HCT116 (cell line): ENCODE results near the gene OR11A1.

Experiments
- ATF3 ChIP-seq: IDR thresholded peaks from 2 replicates; pipeline ENCODE4 v1.6.1; 2012
- CEBPB ChIP-seq: IDR thresholded peaks from 2 replicates; pipeline ENCODE4 v1.6.1; 2012; ENCODE audit warnings: low read depth
- CTCF ChIP-seq, 3 experiments: fragments of 200-600 bp in 1 of 3; sonication (generic) in 1 of 3; IDR thresholded peaks in 2 of 3; conservative IDR thresholded peaks in 1 of 3; 2 replicates each; pipeline ENCODE4 v1.5.1; 2012 to 2017; ENCODE audit warnings: low read depth in 2 of 3, low read length in 2 of 3, antibody characterized with exemption in 1 of 3, borderline replicate concordance in 1 of 3, control low read depth in 1 of 3, mild to moderate bottlenecking in 1 of 3, mixed read lengths in 1 of 3, mixed run types in 1 of 3, moderate library complexity in 1 of 3; ENCODE audit not compliant: insufficient read depth in 1 of 3
- EGR1 ChIP-seq: IDR thresholded peaks from 2 replicates; pipeline ENCODE4 v1.6.1; 2012; ENCODE audit warnings: low read depth
- EZH2 ChIP-seq: fragments of 200-600 bp; sonication (generic); IDR thresholded peaks from 2 replicates; pipeline ENCODE4 v1.6.1; 2017; ENCODE audit warnings: antibody characterized with exemption, mixed run types
- EZH2phosphoT487 ChIP-seq: fragments of 200-600 bp; IDR thresholded peaks from 2 replicates; pipeline ENCODE4 v1.6.1; 2018; ENCODE audit warnings: antibody characterized with exemption, borderline replicate concordance
- POLR2A ChIP-seq: IDR thresholded peaks from 2 replicates; pipeline ENCODE4 v1.7.0; 2011; ENCODE audit warnings: borderline replicate concordance; ENCODE audit not compliant: insufficient read depth, insufficient read length; ENCODE audit errors: extremely low read depth
- POLR2AphosphoS5 ChIP-seq: IDR thresholded peaks from 2 replicates; pipeline ENCODE4 v1.6.1; 2011; ENCODE audit warnings: mild to moderate bottlenecking, low read depth, low read length, moderate library complexity
- REST ChIP-seq: IDR thresholded peaks from 2 replicates; pipeline ENCODE4 v1.6.1; 2012; ENCODE audit warnings: low read depth
- SP1 ChIP-seq: IDR thresholded peaks from 2 replicates; pipeline ENCODE4 v1.6.1; 2012; ENCODE audit warnings: low read depth
- SRF ChIP-seq: IDR thresholded peaks from 2 replicates; pipeline ENCODE4 v1.6.1; 2012; ENCODE audit warnings: low read depth
- TCF7L2 ChIP-seq: IDR thresholded peaks from 2 replicates; pipeline ENCODE4 v1.7.0; 2011; ENCODE audit warnings: borderline replicate concordance, inconsistent platforms; ENCODE audit not compliant: insufficient read depth, insufficient read length; ENCODE audit errors: extremely low read depth
- ZFX ChIP-seq: fragments of 450-650 bp; IDR thresholded peaks from 2 replicates; pipeline ENCODE4 v1.6.1; 2017

GRCh38 chr6:29487131-29487530, 30.3 kb upstream of the OR11A1 start:
- no peak for TF ChIP-seq CTCF (IDR thresholded peaks at IDR 0.05 in 2 of 3, conservative IDR thresholded peaks at IDR 0.05 in 1 of 3; ENCODE audit: borderline replicate concordance in 1 of 3, insufficient read depth in 1 of 3, low read depth in 2 of 3, low read length in 2 of 3)
- no peak for TF ChIP-seq EZH2phosphoT487
- no peak for TF ChIP-seq POLR2A
- no peak for TF ChIP-seq REST
- TF ChIP-seq CEBPB = no peak
- TF ChIP-seq POLR2AphosphoS5 = no peak
- no peak for TF ChIP-seq ATF3
- TF ChIP-seq SP1 = no peak
- TF ChIP-seq EZH2 = no peak
- TF ChIP-seq TCF7L2 = no peak
- no peak for TF ChIP-seq EGR1
- TF ChIP-seq SRF = no peak
- TF ChIP-seq ZFX = no peak
